Smooth muscle cell (in vitro differentiated cells): Measurements from ENCODE around the gene GNAL. TPM values are rescaled to one million over a fixed set of nuclear protein-coding genes. Genes with fewer than 3 reads are reported as not detected.

Experiments
- DNase-seq: peaks from one replicate; lab custom pipeline; 2025; ENCODE audit not compliant: unreplicated experiment; lab: John Stamatoyannopoulos, UW
- H2AFZ ChIP-seq: fragments of 200-600 bp; sonication (generic); 2 replicates; pipeline ENCODE4 v1.6.0; 2016; ENCODE audit warnings: antibody characterized with exemption, low read depth, mild to moderate bottlenecking
- H3F3A ChIP-seq: fragments of 200-600 bp; sonication (generic); 2 replicates; pipeline ENCODE4 v1.6.0; 2017; ENCODE audit warnings: antibody characterized with exemption, low read depth
- H3K27ac ChIP-seq: fragments of 200-600 bp; sonication (generic); 2 replicates; pipeline ENCODE4 v1.5.1; 2016; ENCODE audit warnings: low read depth, mild to moderate bottlenecking
- H3K27me3 ChIP-seq: fragments of 200-600 bp; sonication (generic); 2 replicates; pipeline ENCODE4 v1.6.1; 2016; ENCODE audit warnings: low read depth, mild to moderate bottlenecking
- H3K36me3 ChIP-seq: fragments of 200-600 bp; sonication (generic); 2 replicates; pipeline ENCODE4 v1.5.1; 2016; ENCODE audit warnings: low read depth
- H3K4me1 ChIP-seq: fragments of 200-600 bp; sonication (generic); 2 replicates; pipeline ENCODE4 v1.5.1; 2016; ENCODE audit warnings: low read depth
- H3K4me2 ChIP-seq: fragments of 200-600 bp; sonication (generic); 2 replicates; pipeline ENCODE4 v1.6.0; 2016; ENCODE audit warnings: mild to moderate bottlenecking
- H3K4me3 ChIP-seq: fragments of 200-600 bp; sonication (generic); 2 replicates; pipeline ENCODE4 v1.5.1; 2016; ENCODE audit warnings: mild to moderate bottlenecking
- H3K79me2 ChIP-seq: fragments of 200-600 bp; sonication (generic); 2 replicates; pipeline ENCODE4 v1.6.0; 2016; ENCODE audit warnings: low read depth, mild to moderate bottlenecking
- H3K9ac ChIP-seq: fragments of 200-600 bp; sonication (generic); 2 replicates; pipeline ENCODE4 v1.6.0; 2016; ENCODE audit warnings: low read depth
- H3K9me3 ChIP-seq: fragments of 200-600 bp; sonication (generic); replicated peaks from 2 replicates; pipeline ENCODE4 v1.5.1; 2016; ENCODE audit warnings: low read depth
- H4K20me1 ChIP-seq: fragments of 200-600 bp; sonication (generic); 2 replicates; pipeline ENCODE4 v1.6.0; 2016; ENCODE audit warnings: low read depth
- WGBS: methylation state at CpG from one replicate; pipeline ENCODE4 v1.1.7; 2016; ENCODE audit warnings: low lambda C conversion rate; 5-methylcytosine and 5-hydroxymethylcytosine counted together
- polyA plus RNA-seq: library from polyadenylated mRNA; unstranded; fragments of >200 nt; fragmentation: Nextera tagmentation; extraction: Ambion mirVana; gene quantifications from 2 replicates; pipeline ENCODE4 v1.2.1, GENCODE V29; 2016
- total RNA-seq: library from RNA; depleted of rRNA; stranded (reverse); fragments of >200 nt; gene quantifications from 2 replicates; pipeline ENCODE4 v1.2.3, GENCODE V29; 2014
- TF ChIP-seq, protein P1 (sequence below): fragments of 200-600 bp; sonication (generic); IDR thresholded peaks from 2 replicates; pipeline ENCODE4 v1.5.1; 2017; ENCODE audit warnings: borderline replicate concordance, mild to moderate bottlenecking, antibody characterized with exemption; ENCODE audit not compliant: insufficient read depth, poor library complexity, severe bottlenecking

GNAL gene
- total and polyA plus RNA-seq, 2 experiments from 2014 or later = 1.6 to 5.8 TPM

DNA sequence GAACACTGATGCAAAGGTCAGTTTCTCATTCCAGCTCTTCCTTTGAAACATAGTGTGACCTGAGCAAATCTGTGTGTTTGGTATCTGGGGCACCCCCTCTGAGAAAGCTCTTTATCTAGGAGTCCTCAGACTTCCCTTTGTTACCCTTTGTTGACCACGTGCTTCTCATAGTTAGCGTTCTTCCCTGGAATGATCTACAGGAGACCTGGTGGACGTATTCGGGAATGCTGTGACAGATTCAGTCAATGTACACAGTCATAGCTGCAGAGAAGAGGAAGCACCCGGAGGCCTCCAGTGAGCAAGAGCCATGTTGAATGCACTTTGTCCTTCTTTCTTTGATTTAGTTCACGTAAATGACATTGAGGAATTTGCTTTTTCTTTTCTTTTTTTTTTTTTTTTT lies 151.4 kb downstream of the GNAL start:
- no peaks in the 10 kb centered on the region for H3K27me3 ChIP-seq
- no peak overlapping the region for H3K9ac ChIP-seq
- no peak for DNase-seq
- H3K4me2 ChIP-seq = no peak overlapping the region
- TF ChIP-seq, protein P1, sequence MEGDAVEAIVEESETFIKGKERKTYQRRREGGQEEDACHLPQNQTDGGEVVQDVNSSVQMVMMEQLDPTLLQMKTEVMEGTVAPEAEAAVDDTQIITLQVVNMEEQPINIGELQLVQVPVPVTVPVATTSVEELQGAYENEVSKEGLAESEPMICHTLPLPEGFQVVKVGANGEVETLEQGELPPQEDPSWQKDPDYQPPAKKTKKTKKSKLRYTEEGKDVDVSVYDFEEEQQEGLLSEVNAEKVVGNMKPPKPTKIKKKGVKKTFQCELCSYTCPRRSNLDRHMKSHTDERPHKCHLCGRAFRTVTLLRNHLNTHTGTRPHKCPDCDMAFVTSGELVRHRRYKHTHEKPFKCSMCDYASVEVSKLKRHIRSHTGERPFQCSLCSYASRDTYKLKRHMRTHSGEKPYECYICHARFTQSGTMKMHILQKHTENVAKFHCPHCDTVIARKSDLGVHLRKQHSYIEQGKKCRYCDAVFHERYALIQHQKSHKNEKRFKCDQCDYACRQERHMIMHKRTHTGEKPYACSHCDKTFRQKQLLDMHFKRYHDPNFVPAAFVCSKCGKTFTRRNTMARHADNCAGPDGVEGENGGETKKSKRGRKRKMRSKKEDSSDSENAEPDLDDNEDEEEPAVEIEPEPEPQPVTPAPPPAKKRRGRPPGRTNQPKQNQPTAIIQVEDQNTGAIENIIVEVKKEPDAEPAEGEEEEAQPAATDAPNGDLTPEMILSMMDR = no peak
- H3F3A ChIP-seq = no peaks in the 10 kb centered on the region
- WGBS = 75% methylated on average over 6 of the region's 6 CpGs
- H3K9me3 ChIP-seq = no peaks in the 10 kb centered on the region
- no peaks in the 10 kb centered on the region for H4K20me1 ChIP-seq
- H3K4me1 ChIP-seq = no peaks in the 10 kb centered on the region
- H2AFZ ChIP-seq = no peak overlapping the region
- H3K4me3 ChIP-seq = no peak overlapping the region
- no peaks in the 10 kb centered on the region for H3K36me3 ChIP-seq
- H3K27ac ChIP-seq = no peak overlapping the region
- H3K79me2 ChIP-seq = no peaks in the 10 kb centered on the region

DNA sequence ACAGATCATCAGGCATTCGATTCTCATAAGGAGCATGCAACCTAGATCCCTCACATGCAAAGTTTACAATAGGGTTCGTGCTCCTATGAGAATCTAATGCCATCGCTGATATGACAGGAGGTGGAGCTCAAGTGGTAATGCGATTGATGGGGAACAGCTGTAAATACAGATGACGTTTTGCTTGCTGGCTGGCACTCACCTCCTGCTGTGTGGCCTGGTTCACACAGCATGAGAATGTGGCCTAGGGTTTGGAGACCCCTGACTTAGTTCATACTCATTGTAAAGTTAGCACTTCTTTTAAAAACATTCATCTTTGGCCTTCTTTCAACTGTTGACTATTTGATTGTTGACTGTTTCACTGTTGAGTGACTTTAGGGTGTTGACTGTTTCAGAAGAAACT lies 153.5 kb downstream of the GNAL start:
- no peaks in the 10 kb centered on the region for H3K36me3 ChIP-seq
- no peak overlapping the region for H3K4me3 ChIP-seq
- H3K27me3 ChIP-seq = no peaks in the 10 kb centered on the region
- no peak overlapping the region for H3K4me2 ChIP-seq
- no peak for DNase-seq
- TF ChIP-seq, protein P1 = no peak
- H3K9me3 ChIP-seq = no peaks in the 10 kb centered on the region
- no peaks in the 10 kb centered on the region for H3K4me1 ChIP-seq
- H4K20me1 ChIP-seq = no peaks in the 10 kb centered on the region
- no peak overlapping the region for H3K27ac ChIP-seq
- H3K79me2 ChIP-seq = no peaks in the 10 kb centered on the region
- H3K9ac ChIP-seq = no peak overlapping the region
- H2AFZ ChIP-seq = no peak overlapping the region
- 94% methylated on average over 5 of the region's 5 CpGs for WGBS
- no peaks in the 10 kb centered on the region for H3F3A ChIP-seq

DNA sequence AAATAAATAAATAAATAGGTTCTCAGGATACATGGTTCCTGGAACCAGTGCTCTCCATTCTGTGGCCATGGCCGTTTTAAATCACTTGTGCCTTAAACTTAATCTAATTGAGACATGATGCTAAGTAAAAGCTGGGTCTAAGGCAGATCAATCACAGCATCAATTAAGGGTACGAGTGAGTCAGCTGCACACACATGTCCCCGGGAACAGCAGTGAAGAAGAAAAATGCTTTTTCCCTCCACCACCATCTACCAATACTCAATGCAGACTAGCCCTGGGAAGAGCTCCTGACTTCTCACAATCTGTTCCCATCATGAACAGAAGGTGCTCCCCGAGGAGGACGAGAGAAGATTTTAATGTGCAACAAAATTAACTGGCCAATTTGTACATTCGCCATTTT lies 155.4 kb downstream of the GNAL start:
- Histone ChIP-seq H3K27me3 (no peaks in the 10 kb centered on the region), H3K9ac (no peak overlapping the region), H2AFZ (no peak overlapping the region), H3K4me3 (no peak overlapping the region), H3K36me3 (no peaks in the 10 kb centered on the region), H3K9me3 (no peaks in the 10 kb centered on the region), H4K20me1 (no peaks in the 10 kb centered on the region), H3K79me2 (no peaks in the 10 kb centered on the region), H3K4me2 (no peak overlapping the region), H3K4me1 (no peaks in the 10 kb centered on the region), H3F3A (no peaks in the 10 kb centered on the region), H3K27ac (no peak overlapping the region)
- 91% methylated on average over 6 of the region's 6 CpGs for WGBS
- no peak for DNase-seq
- TF ChIP-seq, protein P1 = no peak

DNA sequence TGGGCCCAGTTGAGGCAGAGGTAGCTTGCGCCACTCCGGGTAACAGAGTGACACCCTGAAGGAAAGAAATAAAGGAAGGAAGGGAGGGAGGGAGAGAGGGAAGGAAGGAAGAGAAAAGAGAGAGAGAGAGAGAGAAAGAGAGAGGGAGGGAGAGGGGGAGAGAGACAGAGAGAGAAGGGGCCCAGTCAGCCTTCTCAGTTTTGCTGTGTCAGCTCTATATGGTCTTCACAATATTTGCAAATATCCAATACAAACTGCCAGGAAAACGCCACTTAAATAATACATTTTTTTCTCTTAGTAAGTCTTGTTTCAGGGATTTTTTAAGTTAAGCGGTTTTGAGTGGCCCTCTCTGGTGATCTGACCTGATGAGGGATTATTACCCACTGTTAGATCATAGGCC lies 156.6 kb downstream of the GNAL start:
- no peaks in the 10 kb centered on the region for H3F3A ChIP-seq
- H3K4me1 ChIP-seq = peaks cover 4% of the 10 kb centered on the region
- no peak overlapping the region for H3K4me3 ChIP-seq
- no peak overlapping the region for H3K27ac ChIP-seq
- DNase-seq = no peak
- H3K79me2 ChIP-seq = no peaks in the 10 kb centered on the region
- no peak overlapping the region for H2AFZ ChIP-seq
- no peaks in the 10 kb centered on the region for H3K36me3 ChIP-seq
- H3K9me3 ChIP-seq = no peaks in the 10 kb centered on the region
- no peaks in the 10 kb centered on the region for H3K27me3 ChIP-seq
- TF ChIP-seq, protein P1 = no peak
- H4K20me1 ChIP-seq = no peaks in the 10 kb centered on the region
- WGBS = 97% methylated on average over 4 of the region's 4 CpGs
- no peak overlapping the region for H3K4me2 ChIP-seq
- H3K9ac ChIP-seq = no peak overlapping the region
